NCI-H526 treated with DMSO at 0.1 percent for 48 hours (cell line): Measurements from ENCODE around the gene ZFP90.
A peak's percentile ranks its signal among the peaks of the same experiment; 100 is the strongest.

Experiments
- DNase-seq: peaks from one replicate; lab custom pipeline; 2025; lab: John Stamatoyannopoulos, UW

The ZFP90 gene

GRCh38 chr16:68590201-68590994 is 51.3 kb downstream of the ZFP90 start:
- DNase-seq = peak; percentile 2

GRCh38 chr16:68592466-68593337 is 53.6 kb downstream of the ZFP90 start:
- DNase-seq = no peak

GRCh38 chr16:68596266-68596665 is 57.2 kb downstream of the ZFP90 start:
- DNase-seq = no peak

- DNase-seq = no peak
Observed at GRCh38 chr16:68599586-68599985, 60.5 kb downstream of the ZFP90 start.

- DNase-seq = no peak
Observed at GRCh38 chr16:68605746-68606145, 66.7 kb downstream of the ZFP90 start.

- DNase-seq = no peak
Observed at GRCh38 chr16:68607443-68607842, 68.4 kb downstream of the ZFP90 start.

- no peak for DNase-seq
Observed at GRCh38 chr16:68608330-68608729, 69.2 kb downstream of the ZFP90 start.

- no peak for DNase-seq
Observed at GRCh38 chr16:68612996-68613395, 73.9 kb downstream of the ZFP90 start.

- no peak for DNase-seq
Observed at GRCh38 chr16:68617734-68618133, 78.6 kb downstream of the ZFP90 start.
